HG03175 (cell line): ENCODE data around the gene FOXRED1.
A peak's percentile ranks its signal among the peaks of the same experiment; 100 is the strongest.

Experiments
- ATAC-seq: cut with Tn5 transposase; IDR thresholded peaks from one replicate; pipeline ENCODE4 v1.9.1; 2021; ENCODE audit warnings: mild to moderate bottlenecking, moderate library complexity; ENCODE audit not compliant: unreplicated experiment

Gene FOXRED1

GRCh38 chr11:126310200-126310991 lies 41.4 kb downstream of the FOXRED1 start:
- ATAC-seq: peak; percentile 35

- no peak for ATAC-seq
Measured at GRCh38 chr11:126310992-126311310, 42.0 kb downstream of the FOXRED1 start.

GRCh38 chr11:126311401-126312291 lies 42.7 kb downstream of the FOXRED1 start:
- peak; percentile 80 for ATAC-seq

GRCh38 chr11:126312961-126313360 lies 44.0 kb downstream of the FOXRED1 start:
- ATAC-seq: no peak

- ATAC-seq: no peak
Measured at GRCh38 chr11:126313826-126314225, 44.9 kb downstream of the FOXRED1 start.

- ATAC-seq: no peak
Measured at GRCh38 chr11:126317432-126317755, 48.4 kb downstream of the FOXRED1 start.

- no peak for ATAC-seq
Measured at GRCh38 chr11:126317756-126318573, 49.0 kb downstream of the FOXRED1 start.

- peak; percentile 75 for ATAC-seq
Measured at GRCh38 chr11:126318574-126319373, 49.8 kb downstream of the FOXRED1 start.

GRCh38 chr11:126319374-126319740 lies 50.4 kb downstream of the FOXRED1 start:
- ATAC-seq: no peak

GRCh38 chr11:126322996-126323395 lies 54.0 kb downstream of the FOXRED1 start:
- ATAC-seq: no peak

- no peak for ATAC-seq
Measured at GRCh38 chr11:126327281-126328000, 58.5 kb downstream of the FOXRED1 start.
